Stomach (tissue), 9 donors: Measurements from ENCODE around the gene IGF2BP3. TPM values are rescaled to one million over a fixed set of nuclear protein-coding genes. Genes with fewer than 3 reads are reported as not detected.
A peak's percentile ranks its signal among the peaks of the same experiment; 100 is the strongest.

Experiments used
- DNase-seq, 2 donors: peaks; one replicate each; pipeline versions ENCODE4 v3.0.0 to v3.0.0-alpha.2; 2013 to 2019
- H3K27ac ChIP-seq, 5 donors: fragments of 200-600 bp in 4 of 5; sonication (generic) in 4 of 5; one replicate each; pipeline ENCODE4 v1.5.1; 2013 to 2019; ENCODE audit warnings: mild to moderate bottlenecking in 1 of 5, moderate library complexity in 1 of 5
- H3K27me3 ChIP-seq, 3 donors: fragments of 200-600 bp; sonication (generic); one replicate each; pipeline ENCODE4 v1.5.1; 2017 to 2019; ENCODE audit warnings: mixed run types in 1 of 3
- H3K36me3 ChIP-seq, 4 donors: fragments of 200-600 bp; sonication (generic); 1 replicate in 3 of 4; 2 replicates in 1 of 4; pipeline ENCODE4 v1.5.1; 2016 to 2019
- H3K4me1 ChIP-seq, 4 donors: fragments of 200-600 bp; sonication (generic); one replicate each; pipeline ENCODE4 v1.5.1; 2016 to 2019
- H3K4me3 ChIP-seq, 4 donors: fragments of 200-600 bp; sonication (generic) in 3 of 4; one replicate each; pipeline ENCODE4 v1.5.1; 2016 to 2019; ENCODE audit warnings: mild to moderate bottlenecking in 1 of 4
- H3K9me3 ChIP-seq, 4 donors: fragments of 200-600 bp; sonication (generic); one replicate each; pipeline ENCODE4 v1.5.1; 2016 to 2019
- CTCF ChIP-seq, 7 experiments: fragments of 450-650 bp in 4 of 7; fragments of 200-600 bp in 3 of 7; sonication (generic) in 3 of 7; IDR thresholded peaks; one replicate each; pipeline ENCODE4 v1.5.1; 2016 to 2019; ENCODE audit warnings: antibody characterized with exemption in 7 of 7, control low read depth in 2 of 7, mild to moderate bottlenecking in 1 of 7
- EP300 ChIP-seq: sonication (generic); formaldehyde crosslinking; IDR thresholded peaks from one replicate; pipeline ENCODE4 v1.6.1; 2017; ENCODE audit warnings: antibody characterized with exemption
- POLR2A ChIP-seq, 4 donors: fragments of 450-650 bp; IDR thresholded peaks; one replicate each; pipeline ENCODE4 v1.6.1; 2016; ENCODE audit warnings: antibody characterized with exemption in 4 of 4, control low read depth in 2 of 4, mild to moderate bottlenecking in 1 of 4, moderate library complexity in 1 of 4
- POLR2AphosphoS5 ChIP-seq, 3 donors: sonication (generic); formaldehyde crosslinking; IDR thresholded peaks; one replicate each; pipeline ENCODE4 v1.6.1; 2016; ENCODE audit warnings: antibody characterized with exemption in 3 of 3
- WGBS, 5 donors: extraction: QIAGEN DNeasy Blood & Tissue Kit in 3 of 5; methylation state at CpG; one replicate each; pipeline versions ENCODE4 v1.1.5 to v1.1.7; 2013 to 2018; 5-methylcytosine and 5-hydroxymethylcytosine counted together
- intact Hi-C: fragments of 100-400 bp; cut with DNase I; formaldehyde crosslinking; loops from one replicate; pipeline ENCODE4 v1.15.1; 2023; ENCODE audit warnings: low total_unique reads
- polyA plus RNA-seq, 3 donors: library from polyadenylated mRNA; stranded (reverse); fragments of 200-250 nt; gene quantifications; one replicate each; pipeline ENCODE4 v1.2.3, GENCODE V29; 2013
- total RNA-seq, 5 donors: library from RNA; depleted of rRNA; stranded (reverse); fragments of >200 nt; gene quantifications; one replicate each; pipeline versions ENCODE4 v1.1.0 to v1.2.3, GENCODE V29; 2014 to 2016
- donor health status: healthy with polysubstance abuse.
- donor health status: Bipolar disorder and iron deficiency.
- donor health status: healthy.

Gene IGF2BP3
- total and polyA plus RNA-seq, 8 donors: 0.43 to 61.9 (median 5.2) TPM; not detected in 4

DNA sequence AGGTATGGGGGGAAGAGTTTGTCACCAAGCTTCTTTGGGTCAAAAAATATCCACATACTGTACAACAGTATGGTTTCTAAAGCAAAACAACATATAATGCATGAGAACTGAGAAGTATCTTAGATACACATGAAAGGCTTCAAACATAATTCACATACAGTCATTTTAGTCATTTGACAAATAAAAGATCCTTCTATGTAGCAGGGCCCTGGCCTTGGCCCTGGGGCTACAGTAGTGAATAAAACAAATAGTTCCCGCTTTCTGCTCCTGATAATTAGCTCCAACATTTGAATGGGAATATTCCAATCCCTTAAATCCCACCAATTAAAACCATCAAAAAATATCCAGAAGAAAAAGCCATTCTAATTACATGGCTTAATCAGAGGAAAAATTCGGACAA lies 119.8 kb downstream of the IGF2BP3 start:
- Histone ChIP-seq H3K4me1 (peaks cover 0 to 13% (median 0%) of the 10 kb centered on the region in 4 donors), H3K4me3 (no peak overlapping the region), H3K27ac (no peak overlapping the region), H3K27me3 (peaks cover 0 to 30% (median 0%) of the 10 kb centered on the region in 3 donors), H3K9me3 (no peaks in the 10 kb centered on the region), H3K36me3 (no peaks in the 10 kb centered on the region)
- 92 to 99% (median 94%) methylated on average over 2 of the region's 2 CpGs for WGBS, 5 donors
- TF ChIP-seq EP300: no peak
- no peak for TF ChIP-seq POLR2AphosphoS5 (IDR thresholded peaks at IDR 0.05)
- no peak for TF ChIP-seq POLR2A (IDR thresholded peaks at IDR 0.05)
- TF ChIP-seq CTCF (IDR thresholded peaks at IDR 0.05): no peak
- DNase-seq: no peak
- intact Hi-C loops: no loop called here

- intact Hi-C loops: no loop called here
- TF ChIP-seq EP300: no peak
- TF ChIP-seq POLR2AphosphoS5 (IDR thresholded peaks at IDR 0.05): no peak
- no peak for TF ChIP-seq CTCF (IDR thresholded peaks at IDR 0.05)
- TF ChIP-seq POLR2A (IDR thresholded peaks at IDR 0.05): no peak
- Histone ChIP-seq H3K4me3 (no peak overlapping the region), H3K4me1 (peaks cover 0 to 13% (median 0%) of the 10 kb centered on the region in 4 donors), H3K27ac (no peak overlapping the region), H3K27me3 (peaks cover 0 to 27% (median 0%) of the 10 kb centered on the region in 3 donors), H3K36me3 (no peaks in the 10 kb centered on the region), H3K9me3 (no peaks in the 10 kb centered on the region)
- WGBS, 5 donors: 53 to 65% (median 57%) methylated on average over 7 of the region's 7 CpGs
- no peak for DNase-seq
These were observed 120.7 kb downstream of the IGF2BP3 start for GRCh38 chr7:23349484-23350157.

DNA sequence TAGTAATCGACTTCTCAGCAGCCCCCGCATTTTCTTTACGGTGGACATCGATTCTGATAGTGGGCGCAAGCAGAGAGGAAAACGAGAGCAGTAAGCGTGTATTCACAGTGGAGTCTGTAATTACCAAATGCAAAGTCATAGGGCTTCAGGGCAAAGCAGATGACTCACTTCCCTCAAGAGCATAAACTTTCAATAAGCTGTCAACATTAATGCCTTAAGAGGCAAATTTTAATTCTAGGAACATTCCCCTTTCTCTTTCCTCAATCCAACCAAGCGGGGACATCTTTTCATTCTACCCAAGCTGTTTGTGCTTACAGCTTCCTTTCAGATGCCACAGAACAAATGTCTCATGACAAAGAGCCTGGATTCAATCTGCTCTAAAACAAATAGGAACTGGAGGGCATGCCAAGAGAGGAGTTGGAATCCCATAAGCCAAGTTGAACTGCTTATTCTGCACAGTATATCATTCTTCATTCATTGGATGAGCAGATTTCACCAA lies 122.6 kb downstream of the IGF2BP3 start:
- no peaks in the 10 kb centered on the region for H3K36me3 ChIP-seq
- no peak overlapping the region for H3K4me3 ChIP-seq
- TF ChIP-seq EP300 (no peak), POLR2A (IDR thresholded peaks at IDR 0.05) (no peak), CTCF (IDR thresholded peaks at IDR 0.05) (no peak), POLR2AphosphoS5 (IDR thresholded peaks at IDR 0.05) (peak in 1 of 3 donors; percentile 8)
- intact Hi-C loops: no loop called here
- WGBS, 5 donors: 66 to 77% (median 72%) methylated on average over 8 of the region's 8 CpGs
- no peak overlapping the region for H3K27ac ChIP-seq
- H3K4me1 ChIP-seq: peaks cover 0 to 13% (median 0%) of the 10 kb centered on the region in 4 donors
- H3K9me3 ChIP-seq: no peaks in the 10 kb centered on the region
- H3K27me3 ChIP-seq: peaks cover 0 to 22% (median 0%) of the 10 kb centered on the region in 3 donors
- DNase-seq: no peak

GRCh38 chr7:23347033-23347681 lies 123.1 kb downstream of the IGF2BP3 start:
- WGBS, 5 donors: 78 to 95% (median 90%) methylated on average over 9 of the region's 9 CpGs
- H3K27ac ChIP-seq: no peak overlapping the region
- H3K27me3 ChIP-seq: peaks cover 0 to 19% (median 0%) of the 10 kb centered on the region in 3 donors
- peaks cover 0 to 13% (median 0%) of the 10 kb centered on the region in 4 donors for H3K4me1 ChIP-seq
- H3K9me3 ChIP-seq: no peaks in the 10 kb centered on the region
- TF ChIP-seq POLR2A (IDR thresholded peaks at IDR 0.05): no peak
- no peak for TF ChIP-seq CTCF (IDR thresholded peaks at IDR 0.05)
- TF ChIP-seq EP300: no peak
- TF ChIP-seq POLR2AphosphoS5 (IDR thresholded peaks at IDR 0.05): no peak
- DNase-seq: no peak
- no peaks in the 10 kb centered on the region for H3K36me3 ChIP-seq
- intact Hi-C loops: no loop called here
- H3K4me3 ChIP-seq: no peak overlapping the region
